Measurements from ENCODE around the gene COG5.

DNA sequence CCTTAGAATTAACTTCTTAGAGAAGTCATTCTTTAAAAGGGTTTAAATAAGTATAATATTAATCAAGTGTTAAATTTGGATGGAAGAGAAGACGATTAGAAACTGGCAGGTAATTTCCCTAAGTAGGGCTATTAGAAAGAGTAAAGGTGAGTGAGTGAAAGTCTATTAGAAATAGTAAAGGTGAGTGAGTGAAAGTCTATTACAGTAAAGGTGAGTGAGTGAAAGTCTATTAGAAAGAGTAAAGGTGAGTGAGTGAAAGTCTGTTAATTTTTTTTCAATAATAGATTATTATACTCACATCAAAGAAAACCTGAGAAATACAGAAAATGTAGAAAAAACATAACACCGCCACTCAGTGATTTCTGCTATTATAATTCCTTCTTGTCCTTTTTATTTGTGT lies 405.7 kb downstream of the COG5 start:
- TF ChIP-seq SIX5 (IDR thresholded peaks at IDR 0.05; ENCODE audit: low read depth, low read length) (no peak), EZH2 (IDR thresholded peaks at IDR 0.05; ENCODE audit: low read depth, low read length, severe bottlenecking) (no peak), GTF2F1 (IDR thresholded peaks at IDR 0.05; ENCODE audit: borderline replicate concordance, low read depth, low read length) (no peak), ZNF274 (IDR thresholded peaks at IDR 0.05; ENCODE audit: borderline replicate concordance, extremely low read depth, low read length) (no peak), CHD1 (IDR thresholded peaks at IDR 0.05; ENCODE audit: low read depth, low read length) (no peak), BRCA1 (IDR thresholded peaks at IDR 0.05; ENCODE audit: low read depth, low read length) (no peak), HDAC6 (IDR thresholded peaks at IDR 0.05; ENCODE audit: low read depth, low read length) (no peak)
- TF ChIP-seq, protein P1, sequence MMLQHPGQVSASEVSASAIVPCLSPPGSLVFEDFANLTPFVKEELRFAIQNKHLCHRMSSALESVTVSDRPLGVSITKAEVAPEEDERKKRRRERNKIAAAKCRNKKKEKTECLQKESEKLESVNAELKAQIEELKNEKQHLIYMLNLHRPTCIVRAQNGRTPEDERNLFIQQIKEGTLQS (IDR thresholded peaks at IDR 0.05; ENCODE audit: insufficient read depth, low read depth, low read length): no peak
